Left ventricle myocardium superior (tissue), 1 donor: ENCODE data around the gene CHRNB1. TPM values are rescaled to one million over a fixed set of nuclear protein-coding genes. Genes with fewer than 3 reads are reported as not detected.

Source experiments
- ATAC-seq: fragments of 200-7000 bp; cut with Tn5 transposase; one replicate; pipeline ENCODE4 v1.9.1; 2020; ENCODE audit warnings: mild to moderate bottlenecking, moderate library complexity
- DNase-seq: peaks from one replicate; pipeline ENCODE4 v3.0.0-alpha.2; 2020
- intact Hi-C: fragments of 100-400 bp; cut with micrococcal nuclease; formaldehyde crosslinking; loops from one replicate; pipeline ENCODE4 v1.11.0; 2022
- total RNA-seq: library from RNA; stranded (reverse); fragmentation: NEBNext Ultra II Directional; extraction: Animal tissue kit (Norgen Biotek cat#: 25700); gene quantifications from one replicate; pipeline ENCODE4 v1.2.1, GENCODE V29; 2021
- donor health status: DM: no; HTN: yes; CAD: no; lungs with severe emphysema.

Gene CHRNB1
- total RNA-seq, 1 donor from 2014 or later, result 9.6 TPM

DNA sequence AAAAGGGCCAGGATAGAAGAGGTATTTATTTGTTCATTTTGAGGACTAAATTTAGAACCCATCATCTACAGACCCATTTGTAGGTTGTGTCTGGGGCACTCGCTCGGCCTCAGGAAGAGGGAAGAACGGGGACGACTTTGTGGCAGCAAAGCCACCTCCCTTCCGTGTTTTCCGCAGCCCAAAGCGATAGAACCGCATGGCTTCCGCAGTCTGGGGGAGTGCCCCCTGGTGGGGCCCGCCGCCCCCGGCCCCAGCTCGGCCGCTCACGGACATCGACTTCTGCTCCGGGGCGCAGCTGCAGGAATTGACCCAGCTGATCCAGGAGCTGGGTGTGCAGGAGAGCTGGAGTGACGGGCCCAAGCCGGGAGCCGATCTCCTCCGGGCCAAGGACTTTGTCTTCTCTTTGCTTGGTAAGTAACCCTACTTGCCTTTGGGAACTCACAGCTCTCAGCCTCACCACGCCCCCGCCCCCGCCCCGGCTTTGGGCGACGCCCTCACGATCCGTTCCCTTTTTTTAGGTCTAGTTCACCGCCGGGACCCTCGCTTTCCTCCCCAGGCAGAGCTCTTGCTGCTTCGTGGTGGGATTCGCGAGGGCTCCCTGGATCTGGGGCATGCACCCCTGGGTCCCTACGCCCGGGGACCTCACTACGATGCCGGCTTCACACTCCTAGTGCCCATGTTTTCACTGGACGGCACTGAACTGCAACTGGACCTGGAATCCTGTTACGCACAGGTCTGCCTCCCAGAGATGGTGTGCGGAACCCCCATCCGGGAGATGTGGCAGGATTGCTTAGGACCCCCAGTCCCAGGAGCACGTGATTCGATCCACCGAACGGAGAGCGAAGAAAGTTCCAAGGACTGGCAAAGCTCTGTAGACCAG, 8.9 kb upstream of the CHRNB1 start:
- peak; percentile 4 for ATAC-seq
- intact Hi-C loops, result no loop called here
- DNase-seq, result peak; percentile 62

DNA sequence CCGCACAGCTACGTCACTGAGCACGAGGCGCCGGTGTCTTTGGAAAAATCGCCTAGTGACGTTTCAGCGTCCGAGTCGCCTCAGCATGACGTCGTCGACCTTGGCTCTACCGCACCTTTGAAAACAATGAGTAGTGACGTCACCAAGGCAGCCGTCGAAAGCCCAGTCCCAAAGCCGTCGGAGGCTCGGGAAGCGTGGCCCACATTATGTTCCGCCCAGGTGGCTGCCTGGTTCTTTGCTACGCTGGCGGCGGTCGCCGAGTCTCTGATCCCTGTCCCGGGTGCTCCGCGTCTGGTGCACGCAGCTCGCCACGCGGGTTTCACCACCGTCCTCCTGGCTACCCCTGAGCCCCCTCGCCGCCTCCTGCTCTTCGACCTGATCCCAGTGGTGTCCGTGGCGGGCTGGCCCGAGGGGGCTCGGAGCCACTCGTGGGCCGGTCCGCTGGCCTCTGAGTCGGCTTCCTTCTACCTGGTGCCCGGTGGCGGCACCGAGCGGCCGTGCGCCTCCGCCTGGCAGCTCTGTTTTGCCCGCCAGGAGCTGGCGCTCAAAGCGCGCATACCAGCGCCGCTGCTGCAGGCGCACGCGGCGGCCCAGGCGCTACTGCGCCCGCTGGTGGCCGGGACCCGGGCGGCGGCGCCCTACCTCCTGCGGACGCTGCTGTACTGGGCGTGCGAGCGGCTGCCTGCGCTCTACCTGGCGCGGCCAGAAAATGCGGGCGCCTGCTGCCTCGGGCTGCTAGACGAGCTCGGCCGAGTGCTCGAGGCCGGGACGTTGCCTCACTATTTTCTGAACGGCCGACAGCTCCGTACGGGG, 8.1 kb upstream of the CHRNB1 start:
- peak; percentile 80 for ATAC-seq
- intact Hi-C loops, result no loop called here
- peak; percentile 92 for DNase-seq

DNA sequence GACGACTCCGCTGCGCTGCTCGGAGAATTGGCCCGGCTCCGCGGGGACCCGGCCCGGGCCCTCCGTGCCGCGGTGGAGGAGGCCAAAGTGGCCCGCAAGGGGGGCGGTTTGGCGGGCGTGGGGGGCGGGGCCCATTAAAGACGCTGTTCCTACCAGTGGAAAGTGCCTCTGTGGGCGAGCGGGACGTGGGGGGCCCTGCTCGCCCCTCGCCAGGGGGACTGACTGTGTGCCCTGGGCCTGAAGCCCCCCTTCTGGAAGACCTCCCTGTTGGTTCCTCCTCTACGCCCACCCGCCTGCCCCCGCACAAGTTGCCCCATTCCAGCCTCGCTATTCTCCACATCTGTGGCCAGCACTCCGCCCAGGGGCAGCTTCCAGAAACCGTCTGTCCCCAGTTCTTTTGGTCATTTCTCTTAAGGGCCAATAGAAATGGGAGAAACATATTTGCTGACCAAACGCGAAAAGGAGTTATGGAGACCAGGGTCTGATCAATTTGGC, 7.4 kb upstream of the CHRNB1 start:
- intact Hi-C loops, result no loop called here
- DNase-seq, result no peak
- peak; percentile 0 for ATAC-seq

DNA sequence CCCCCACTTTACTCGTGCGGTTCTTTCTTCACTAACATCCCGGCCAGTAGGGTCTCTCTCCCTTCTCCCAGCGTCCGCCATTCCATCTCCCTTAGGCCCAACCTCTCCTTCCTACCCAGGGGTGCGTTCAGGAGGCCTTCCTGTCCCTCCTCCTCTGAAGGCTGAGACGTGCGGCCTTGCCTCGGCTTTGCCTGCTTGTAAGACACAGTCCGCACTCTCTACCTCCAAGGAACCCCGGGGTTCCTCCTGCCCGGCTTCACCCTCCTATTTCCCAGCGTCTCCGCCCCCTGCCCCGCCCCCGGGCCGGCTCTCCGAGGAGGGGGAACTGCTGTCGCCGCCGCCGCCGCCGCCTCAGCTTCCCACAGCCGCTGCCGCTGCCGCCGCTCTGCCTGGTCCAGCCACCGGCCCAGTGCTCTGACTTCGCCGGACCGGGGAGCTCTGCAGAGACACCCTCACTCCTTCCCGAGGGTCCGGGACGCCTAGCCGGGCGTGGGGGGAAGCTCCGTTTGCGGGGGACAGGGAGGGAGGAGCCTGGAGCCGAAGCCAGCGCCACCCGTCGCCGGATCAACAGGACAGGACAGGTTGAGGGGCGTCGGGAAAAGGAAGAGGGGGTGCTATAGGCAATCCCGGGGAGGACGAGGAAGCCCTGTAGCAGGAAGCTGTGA, 6.8 kb upstream of the CHRNB1 start:
- ATAC-seq (peak; percentile 20), DNase-seq (peak; percentile 87)

DNA sequence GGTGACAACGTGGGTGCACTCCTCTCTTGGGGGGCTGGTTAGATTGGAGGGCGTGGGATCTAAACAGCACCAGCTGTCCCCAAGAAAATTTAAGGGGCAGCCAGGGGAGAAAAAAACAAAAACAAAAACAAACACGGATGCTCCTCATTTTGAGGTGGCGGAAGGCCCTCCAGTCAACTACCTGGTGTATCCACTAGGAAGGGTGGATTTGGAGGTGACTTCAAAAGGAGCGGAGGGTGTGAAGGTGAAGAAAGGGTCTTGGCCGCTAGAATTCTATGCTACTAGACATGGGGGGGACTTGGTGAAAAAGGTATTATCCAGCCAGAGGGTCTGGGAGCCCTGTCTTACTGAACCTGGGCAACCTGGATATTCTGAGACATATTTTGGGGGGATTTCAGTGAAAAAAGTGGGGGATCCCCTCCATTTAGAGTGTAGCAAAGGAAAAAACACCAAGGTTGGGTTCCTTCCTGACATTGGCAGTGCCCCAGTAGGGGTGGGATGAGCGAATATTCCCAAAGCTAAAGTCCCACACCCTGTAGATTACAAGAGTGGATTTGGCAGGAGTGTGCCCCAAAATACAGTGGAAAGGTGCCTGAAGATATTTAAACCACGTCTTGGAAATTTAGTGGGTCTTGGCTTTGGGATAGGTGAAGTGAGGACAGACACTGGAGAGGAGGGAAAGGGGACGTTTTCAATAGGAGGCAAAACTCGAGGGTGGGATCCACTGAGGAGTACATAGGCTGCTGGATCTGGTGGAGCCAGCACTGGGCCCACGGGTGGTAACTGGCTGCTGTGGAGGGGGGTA, 6.0 kb upstream of the CHRNB1 start:
- no peak for DNase-seq
- no peak for ATAC-seq
- intact Hi-C loops, result no loop called here

More for the DNA sequence above, 6.8 kb upstream of the CHRNB1 start:
- intact Hi-C loops, result no loop called here

DNA sequence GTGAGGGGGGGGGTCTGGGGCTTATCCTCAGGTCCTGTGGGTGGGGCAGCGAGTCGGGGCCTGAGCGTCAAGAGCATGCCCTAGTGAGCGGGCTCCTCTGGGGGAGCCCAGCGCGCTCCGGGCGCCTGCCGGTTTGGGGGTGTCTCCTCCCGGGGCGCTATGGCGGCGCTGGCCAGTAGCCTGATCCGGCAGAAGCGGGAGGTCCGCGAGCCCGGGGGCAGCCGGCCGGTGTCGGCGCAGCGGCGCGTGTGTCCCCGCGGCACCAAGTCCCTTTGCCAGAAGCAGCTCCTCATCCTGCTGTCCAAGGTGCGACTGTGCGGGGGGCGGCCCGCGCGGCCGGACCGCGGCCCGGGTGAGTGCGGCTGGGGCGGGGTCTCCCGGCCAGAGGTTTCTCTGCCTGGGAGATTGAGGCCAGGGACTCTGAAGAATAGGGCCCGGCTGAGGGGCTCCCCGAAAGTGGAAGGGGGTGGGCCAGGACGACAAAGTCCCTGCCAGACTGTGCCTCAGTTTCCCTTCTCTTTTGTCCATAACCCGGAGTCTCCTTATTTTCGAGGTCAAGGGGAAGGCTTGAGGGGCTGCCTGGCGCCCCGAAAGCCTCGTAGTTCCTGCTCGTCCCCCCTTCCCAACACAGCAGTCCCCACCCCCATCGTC, 5.3 kb upstream of the CHRNB1 start, which contains the start of gene FGF11:
Gene FGF11 (plus strand): TSS at position 51 of the 651 bp plus-strand sequence. CDS start 109 bp downstream, at position 160.
- ATAC-seq, result no peak
- intact Hi-C loops, result no loop called here
- no peak for DNase-seq

DNA sequence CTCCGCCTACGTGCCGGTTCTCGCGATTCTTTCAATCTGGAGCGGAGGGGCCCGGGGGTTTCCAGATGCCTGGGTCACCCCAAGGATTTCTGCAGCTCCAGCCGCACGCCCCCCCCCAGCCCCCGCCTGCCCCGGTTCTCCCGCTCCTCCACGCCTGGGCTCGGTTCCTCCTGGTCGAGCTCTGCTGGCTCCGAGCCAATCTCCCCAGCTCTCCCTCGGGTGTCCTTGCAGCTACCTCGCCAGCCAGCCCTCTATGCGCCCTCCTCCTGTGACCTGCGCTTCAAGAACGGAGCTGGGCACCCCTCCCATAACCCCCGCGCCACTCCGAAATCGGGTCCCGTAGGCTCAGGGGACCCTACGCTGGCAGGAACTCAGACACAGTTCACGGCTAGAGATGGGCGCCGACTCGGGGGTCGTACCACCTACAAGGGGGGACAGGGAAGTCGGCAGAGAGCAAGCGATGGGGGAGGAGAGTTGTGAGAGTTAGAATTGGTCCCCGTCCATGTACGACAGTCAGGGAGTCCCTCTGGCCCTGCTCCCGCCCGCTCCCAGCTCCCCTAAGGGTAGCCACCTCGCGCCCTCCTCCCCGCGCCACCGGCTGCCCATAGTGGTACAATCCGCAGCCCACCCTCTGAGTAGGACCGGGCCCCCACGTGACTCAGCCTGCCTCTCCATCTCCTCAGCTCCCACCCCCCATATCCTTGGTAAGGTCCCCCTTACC, 4.6 kb upstream of the CHRNB1 start:
- DNase-seq (peak; percentile 84), ATAC-seq (peak; percentile 14)
- intact Hi-C loops, result no loop called here

DNA sequence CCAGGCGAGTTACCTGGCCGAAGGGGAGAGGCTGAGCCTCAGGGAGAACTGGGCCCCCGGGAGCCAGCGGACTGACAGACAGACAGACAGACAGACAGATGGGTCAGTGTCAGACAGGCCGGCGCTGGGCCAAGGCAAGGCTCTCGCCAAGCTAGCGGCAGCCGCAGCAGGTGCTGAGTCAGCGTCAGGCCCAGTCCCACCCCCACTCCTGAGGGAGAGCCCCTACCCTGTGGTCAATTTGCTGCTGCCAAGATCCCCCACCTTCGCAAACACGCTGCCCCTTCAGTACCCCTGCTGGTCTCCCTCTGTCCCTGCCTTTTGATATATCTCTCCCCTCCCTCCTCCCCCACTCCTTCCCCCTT, 4.0 kb upstream of the CHRNB1 start:
- intact Hi-C loops, result no loop called here
- ATAC-seq (peak; percentile 6), DNase-seq (peak; percentile 77)

DNA sequence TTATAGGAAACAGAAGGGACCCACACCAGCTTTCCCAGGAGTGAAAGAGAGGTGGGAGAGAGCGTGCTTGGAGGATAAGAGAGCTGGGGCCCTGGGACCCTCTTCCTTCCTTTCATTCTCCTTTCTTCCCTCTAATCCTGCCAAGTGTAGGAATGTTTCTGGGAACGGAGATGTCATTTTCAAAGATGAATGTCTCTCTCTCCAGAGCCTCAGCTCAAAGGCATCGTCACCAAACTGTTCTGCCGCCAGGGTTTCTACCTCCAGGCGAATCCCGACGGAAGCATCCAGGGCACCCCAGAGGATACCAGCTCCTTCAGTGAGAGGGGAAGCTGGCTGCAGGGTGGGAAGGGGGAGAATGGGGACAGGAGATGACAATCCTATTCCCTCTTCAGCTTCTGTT, 3.6 kb upstream of the CHRNB1 start:
- no peak for ATAC-seq
- intact Hi-C loops, result no loop called here
- DNase-seq, result no peak

DNA sequence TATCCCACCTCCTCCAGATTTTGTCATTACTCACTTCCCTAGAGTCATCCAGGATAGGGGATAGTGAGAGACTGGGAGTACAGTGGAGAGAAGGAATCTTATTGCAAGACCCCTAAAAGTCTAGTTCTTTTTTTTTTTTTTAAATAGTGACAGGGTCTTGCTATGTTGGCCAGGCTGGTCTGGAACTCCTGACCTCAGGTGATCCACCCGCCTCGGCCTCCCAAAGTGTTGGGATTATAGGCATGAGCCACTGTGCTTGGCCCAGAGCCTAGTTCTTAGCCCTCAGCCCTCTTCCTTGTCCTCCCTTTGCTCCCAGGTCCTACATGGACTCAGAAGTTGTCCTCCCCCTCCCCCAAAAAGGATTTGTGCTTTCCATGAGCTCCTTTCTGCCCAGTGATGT, 2.7 kb upstream of the CHRNB1 start:
- ATAC-seq, result no peak
- intact Hi-C loops, result no loop called here
- no peak for DNase-seq

DNA sequence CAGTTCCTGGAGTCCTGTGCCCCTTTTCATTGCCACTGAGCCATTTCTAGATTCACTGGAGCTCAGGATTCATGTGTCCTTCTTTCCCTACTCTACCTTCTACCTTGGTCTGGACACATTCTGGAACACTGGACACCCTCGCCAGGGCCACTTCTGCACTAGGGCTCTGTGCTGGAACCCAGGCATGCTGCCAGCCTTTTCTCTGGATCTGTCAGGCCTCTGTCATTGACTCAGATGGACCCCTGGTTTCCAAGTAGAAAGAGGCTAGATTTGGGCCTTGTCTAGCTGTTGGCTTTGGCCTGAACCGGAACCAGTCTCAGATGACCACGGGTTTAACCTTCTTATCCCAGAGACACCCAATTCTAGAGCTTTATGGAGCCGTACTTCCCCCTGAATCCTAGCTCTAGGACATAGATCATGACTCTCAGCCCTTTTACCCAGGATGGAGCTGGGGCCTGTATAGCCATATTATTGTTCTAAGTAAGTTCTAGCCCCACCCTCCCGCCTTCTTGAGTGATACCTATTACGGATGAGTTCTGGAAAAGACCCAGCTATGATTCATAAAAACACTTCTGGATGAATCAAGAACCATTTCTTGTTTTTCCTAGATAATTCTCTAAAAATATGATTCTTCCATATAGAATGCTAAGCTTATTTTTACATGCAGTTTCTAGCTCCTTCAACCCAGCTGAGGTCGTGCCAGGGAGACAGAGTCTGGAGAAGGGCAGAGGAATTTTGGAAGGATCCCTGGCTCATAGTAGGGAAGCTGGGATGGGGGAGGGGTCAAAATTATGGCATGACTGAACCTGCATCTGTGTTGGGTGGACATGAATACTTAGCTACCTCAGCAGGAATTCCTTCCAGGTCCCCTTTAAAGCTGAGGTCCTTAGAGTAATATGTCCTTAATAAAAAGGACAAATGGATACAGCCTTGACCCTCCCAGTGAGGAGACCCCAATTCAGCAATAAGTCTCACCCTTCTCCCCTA, 1.1 kb upstream of the CHRNB1 start:
- DNase-seq (no peak), ATAC-seq (no peak)
- intact Hi-C loops, result no loop called here

DNA sequence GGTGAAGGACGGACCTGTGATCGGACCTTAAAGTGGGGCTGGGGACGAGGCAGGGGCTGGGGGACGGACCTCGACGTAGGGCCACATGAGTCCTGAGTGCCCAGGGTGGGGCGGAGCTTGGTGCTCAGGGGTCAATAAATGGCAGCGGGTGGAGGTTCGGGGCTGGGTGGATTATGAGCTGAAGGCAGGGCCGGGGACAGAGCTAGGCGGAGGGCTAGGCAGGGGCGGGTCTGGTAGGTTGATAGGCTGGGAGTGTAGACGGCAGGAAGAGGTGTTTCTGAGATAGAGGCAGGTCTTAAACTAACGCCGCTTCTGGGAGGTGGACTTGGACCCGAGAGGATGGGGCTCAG, 733 bp downstream of the CHRNB1 start:
- ATAC-seq (peak; percentile 18), DNase-seq (peak; percentile 47)
- intact Hi-C loops, result no loop called here

DNA sequence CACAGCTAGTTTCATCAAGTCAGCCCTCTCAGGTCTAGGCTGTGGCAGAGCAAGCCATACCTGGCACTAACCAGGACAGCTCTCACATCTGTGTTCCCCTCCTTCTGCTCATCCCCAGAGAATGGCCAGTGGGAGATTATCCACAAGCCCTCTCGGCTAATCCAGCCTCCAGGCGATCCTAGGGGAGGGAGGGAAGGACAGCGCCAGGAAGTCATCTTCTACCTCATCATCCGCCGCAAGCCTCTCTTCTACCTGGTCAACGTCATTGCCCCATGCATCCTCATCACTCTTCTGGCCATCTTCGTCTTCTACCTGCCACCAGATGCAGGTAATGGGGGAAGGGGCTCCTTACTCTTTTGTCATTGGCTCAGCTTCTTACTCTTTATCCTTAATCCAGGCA, 3.6 kb downstream of the CHRNB1 start:
- ATAC-seq (no peak), DNase-seq (no peak)
- intact Hi-C loops, result no loop called here

DNA sequence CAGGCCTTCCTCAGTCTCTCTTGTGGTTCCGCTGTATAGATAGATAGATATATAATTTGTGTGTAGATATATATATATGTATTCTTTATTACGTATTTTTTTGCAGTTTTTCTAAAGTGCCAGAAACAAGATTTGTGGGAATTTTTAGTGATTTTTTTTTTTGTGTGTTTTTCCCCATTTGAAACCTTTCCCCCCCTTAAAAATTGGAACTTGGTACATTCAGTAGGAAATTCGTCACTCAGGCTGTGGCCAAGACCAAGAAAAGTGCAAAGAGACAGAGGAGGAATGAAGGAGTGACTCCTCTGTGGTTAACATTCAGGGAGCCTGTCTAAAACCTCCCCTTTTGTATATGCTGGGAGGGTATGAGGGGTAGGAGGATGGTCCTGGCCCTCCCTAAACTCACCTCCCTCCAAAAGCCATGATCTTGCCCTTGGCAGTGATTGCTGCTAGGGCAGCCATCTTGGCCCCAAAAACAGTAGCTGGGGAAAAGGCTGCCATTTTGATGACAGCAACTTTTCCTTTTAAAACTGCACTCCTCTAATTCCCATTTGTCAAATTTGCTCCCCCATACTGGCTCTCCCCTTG, 15.2 kb downstream of the CHRNB1 start:
- no peak for DNase-seq
- intact Hi-C loops, result no loop called here

DNA sequence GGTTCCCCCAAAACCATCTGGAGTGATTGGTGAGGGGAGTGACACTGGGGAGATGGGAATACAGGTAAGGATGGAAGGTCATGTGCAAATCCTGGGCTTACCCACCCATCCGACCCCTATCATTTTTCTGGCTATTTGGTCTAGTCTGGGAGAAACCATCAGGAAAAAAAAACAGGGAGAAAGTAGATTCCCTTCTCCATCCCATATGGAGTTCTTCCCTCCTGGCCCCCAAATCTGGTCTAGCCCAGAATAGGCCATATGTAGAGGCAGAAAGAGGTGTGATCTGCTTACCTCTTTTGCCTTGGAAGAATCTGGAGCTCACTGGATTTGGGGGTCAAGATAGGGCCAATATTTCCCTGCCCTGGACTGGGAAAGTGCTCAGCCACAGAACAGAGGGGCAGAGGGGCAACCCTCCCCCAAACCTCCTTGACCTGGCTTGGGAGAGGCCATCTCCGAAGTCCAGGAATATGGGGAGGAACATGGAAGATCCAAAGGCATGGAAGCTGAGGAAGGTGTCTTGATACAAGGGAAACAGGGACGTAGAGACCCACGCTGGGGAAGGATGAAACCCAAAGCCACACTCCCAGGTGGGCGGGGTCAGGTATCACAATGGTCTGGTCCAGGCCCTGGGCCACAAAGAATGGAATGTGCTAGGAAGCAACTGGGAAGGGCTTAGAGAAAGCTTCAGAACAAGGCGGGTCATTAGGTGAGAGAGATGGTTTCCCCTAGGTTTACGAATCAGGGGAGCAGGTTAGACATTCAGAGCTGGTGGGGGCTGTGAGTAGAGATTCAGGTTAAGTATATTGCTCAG, 16.2 kb downstream of the CHRNB1 start:
- intact Hi-C loops, result no loop called here
- DNase-seq, result no peak
- ATAC-seq, result no peak

More for the DNA sequence above, 15.2 kb downstream of the CHRNB1 start:
- no peak for ATAC-seq
